ENCODE data around the gene UAP1. TPM values are rescaled to one million over a fixed set of nuclear protein-coding genes. Genes with fewer than 3 reads are reported as not detected.

The UAP1 gene
- total RNA-seq, 1 experiment from 2014 or later = 26.9 TPM

- no peaks in the 10 kb centered on the region for H3K4me1 Mint-ChIP-seq
- Histone ChIP-seq H3K9ac (ENCODE audit: extremely low read depth, insufficient read length, low read length) (no peak overlapping the region), H3K27me3 (ENCODE audit: insufficient read depth, low read length) (no peaks in the 10 kb centered on the region), H3K79me2 (ENCODE audit: insufficient read depth, low read length) (no peaks in the 10 kb centered on the region), H3K56ac (ENCODE audit: insufficient read length, low read depth, low read length) (no peak overlapping the region), H2BK20ac (ENCODE audit: low read depth, low read length, poor library complexity, severe bottlenecking) (no peak overlapping the region), H4K20me1 (ENCODE audit: control insufficient read depth, insufficient read depth, insufficient read length) (no peaks in the 10 kb centered on the region), H3K14ac (ENCODE audit: insufficient read depth, low read length) (no peak overlapping the region), H2AK5ac (ENCODE audit: insufficient read length, low read length) (no peak overlapping the region), H3T11ph (ENCODE audit: low read length) (no peak overlapping the region), H2BK120ac (ENCODE audit: low read depth, low read length, poor library complexity, severe bottlenecking) (no peak overlapping the region), H3K23ac (ENCODE audit: insufficient read length, low read depth, low read length) (no peak overlapping the region), H4K8ac (replicated peaks; ENCODE audit: insufficient read length, low read depth, low read length) (no peak overlapping the region), H3K23me2 (ENCODE audit: insufficient read length, low read depth, low read length, poor library complexity, severe bottlenecking) (no peaks in the 10 kb centered on the region), H4K91ac (ENCODE audit: insufficient read length, low read depth, low read length) (no peak overlapping the region), H3K18ac (ENCODE audit: insufficient read length, low read depth, low read length) (no peak overlapping the region), H3K9me3 (ENCODE audit: control insufficient read depth, low read depth, low read length) (no peaks in the 10 kb centered on the region), H3K27ac (ENCODE audit: insufficient read length, low read depth, low read length) (no peak overlapping the region), H2AFZ (ENCODE audit: low read length) (no peak overlapping the region), H3K79me1 (ENCODE audit: insufficient read depth, low read depth, low read length, poor library complexity, severe bottlenecking) (no peaks in the 10 kb centered on the region), H2BK5ac (ENCODE audit: insufficient read length, low read length) (no peak overlapping the region), H3K4me1 (ENCODE audit: insufficient read depth, low read length) (no peaks in the 10 kb centered on the region), H4K5ac (ENCODE audit: insufficient read length, low read depth, low read length) (no peak overlapping the region), H3K4me2 (ENCODE audit: insufficient read depth, insufficient read length, low read length) (no peak overlapping the region), H2BK15ac (ENCODE audit: low read depth, low read length) (no peak overlapping the region), H2BK12ac (ENCODE audit: insufficient read length, low read depth, low read length) (no peak overlapping the region), H3K4ac (ENCODE audit: low read depth, low read length) (no peak overlapping the region)
- TF ChIP-seq CTCF (conservative IDR thresholded peaks at IDR 0.05) = no peak
- H3K27me3 Mint-ChIP-seq (ENCODE audit: low read depth) = no peaks in the 10 kb centered on the region
- no CpG with 5 or more reads among the region's 3 CpGs for WGBS (ENCODE audit: extremely low coverage, insufficient read length, low lambda C conversion rate)
- H3K36me3 Mint-ChIP-seq (ENCODE audit: insufficient read depth in 1 of 3, low read depth in 3 of 3) = peaks cover 0 to 4% (median 0%) of the 10 kb centered on the region in 3 experiments; a peak in 2 of 7 replicates
- peaks cover 0 to 6% of the 10 kb centered on the region in 2 experiments; a peak in 4 of 5 replicates for H3K9me3 Mint-ChIP-seq
- H3K27ac Mint-ChIP-seq = no peak overlapping the region
- no peak overlapping the region for H3K4me3 Mint-ChIP-seq
- no peak for DNase-seq
These were observed 18.3 kb upstream of the UAP1 start for GRCh38 chr1:162543228-162543627.

All from H9 (cell line).